GM19467 (cell line): ENCODE data around the gene ADGB.

ENCODE experiments used
- ATAC-seq: cut with Tn5 transposase; IDR thresholded peaks from one replicate; pipeline ENCODE4 v1.9.1; 2021; ENCODE audit warnings: mild to moderate bottlenecking, moderate library complexity; ENCODE audit not compliant: unreplicated experiment

The ADGB gene

GRCh38 chr6:146859795-146860495, 261.2 kb downstream of the ADGB start:
- no peak for ATAC-seq

GRCh38 chr6:146860583-146860982, 261.8 kb downstream of the ADGB start:
- no peak for ATAC-seq

GRCh38 chr6:146861029-146861563, 262.3 kb downstream of the ADGB start:
- no peak for ATAC-seq

- no peak for ATAC-seq
Observed at GRCh38 chr6:146861716-146862115, 262.9 kb downstream of the ADGB start.

- no peak for ATAC-seq
Observed at GRCh38 chr6:146862508-146862919, 263.7 kb downstream of the ADGB start.

- ATAC-seq: no peak
Observed at GRCh38 chr6:146864300-146864699, 265.5 kb downstream of the ADGB start.

GRCh38 chr6:146864885-146865284, 266.1 kb downstream of the ADGB start:
- no peak for ATAC-seq
